ACC112 (cell line): Measurements from ENCODE around the gene SERPINB2.

ENCODE experiments used
- H2AFZ ChIP-seq: fragments of 200-600 bp; sonication (generic); one replicate; pipeline ENCODE4 v1.6.0; 2017; ENCODE audit warnings: antibody characterized with exemption, low read length; ENCODE audit not compliant: unreplicated experiment
- H3K27ac ChIP-seq: fragments of 200-600 bp; sonication (generic); 2 replicates; pipeline ENCODE4 v1.5.1; 2014; ENCODE audit warnings: low read depth, mild to moderate bottlenecking, antibody characterized with exemption, low read length, moderate library complexity
- H3K27me3 ChIP-seq: fragments of 200-600 bp; sonication (generic); 2 replicates; pipeline ENCODE4 v1.6.1; 2014; ENCODE audit warnings: mild to moderate bottlenecking, antibody characterized with exemption, low read length, moderate library complexity, mixed read lengths; ENCODE audit not compliant: insufficient read depth
- H3K36me3 ChIP-seq: fragments of 200-600 bp; sonication (generic); 2 replicates; pipeline ENCODE4 v1.6.1; 2016; ENCODE audit warnings: mild to moderate bottlenecking, antibody characterized with exemption, low read length, moderate library complexity, mixed read lengths; ENCODE audit not compliant: insufficient read depth
- H3K4me1 ChIP-seq: fragments of 200-600 bp; sonication (generic); one replicate; pipeline ENCODE4 v1.6.1; 2016; ENCODE audit warnings: low read length, mixed read lengths; ENCODE audit not compliant: insufficient read depth, unreplicated experiment, control insufficient read depth
- H3K4me3 ChIP-seq: fragments of 200-600 bp; sonication (generic); 2 replicates; pipeline ENCODE4 v1.5.1; 2014; ENCODE audit warnings: mild to moderate bottlenecking, low read depth, low read length
- H3K79me2 ChIP-seq: fragments of 200-600 bp; sonication (generic); one replicate; pipeline ENCODE4 v1.6.0; 2016; ENCODE audit warnings: low read length; ENCODE audit not compliant: control insufficient read depth, unreplicated experiment, insufficient read depth

Gene SERPINB2, protein sequence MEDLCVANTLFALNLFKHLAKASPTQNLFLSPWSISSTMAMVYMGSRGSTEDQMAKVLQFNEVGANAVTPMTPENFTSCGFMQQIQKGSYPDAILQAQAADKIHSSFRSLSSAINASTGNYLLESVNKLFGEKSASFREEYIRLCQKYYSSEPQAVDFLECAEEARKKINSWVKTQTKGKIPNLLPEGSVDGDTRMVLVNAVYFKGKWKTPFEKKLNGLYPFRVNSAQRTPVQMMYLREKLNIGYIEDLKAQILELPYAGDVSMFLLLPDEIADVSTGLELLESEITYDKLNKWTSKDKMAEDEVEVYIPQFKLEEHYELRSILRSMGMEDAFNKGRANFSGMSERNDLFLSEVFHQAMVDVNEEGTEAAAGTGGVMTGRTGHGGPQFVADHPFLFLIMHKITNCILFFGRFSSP

GRCh38 chr18:63887424-63887823 is at the start of gene SERPINB2:
Gene SERPINB2 (plus strand): TSS chr18:63887705. CDS start chr18:63891445, 3,740 bp downstream.
- Histone ChIP-seq H3K4me3 (no peak within 1 kb of the TSS), H3K27ac (no peak within 1 kb of the TSS), H3K4me1 (peaks cover 14% of the 10 kb centered on the region), H3K27me3 (no peaks in the 10 kb centered on the region), H2AFZ (no peak within 1 kb of the TSS), H3K79me2 (no peaks in the 10 kb centered on the region), H3K36me3 (no peaks in the 10 kb centered on the region)

- Histone ChIP-seq H3K4me1 (no peaks in the 10 kb centered on the region), H3K27ac (no peak overlapping the region), H3K36me3 (no peaks in the 10 kb centered on the region), H3K4me3 (no peak overlapping the region), H3K27me3 (no peaks in the 10 kb centered on the region), H2AFZ (no peak overlapping the region), H3K79me2 (no peaks in the 10 kb centered on the region)
These were observed 44.5 kb upstream of the SERPINB2 start for GRCh38 chr18:63843008-63843407.

- H3K79me2 ChIP-seq: no peaks in the 10 kb centered on the region
- no peaks in the 10 kb centered on the region for H3K36me3 ChIP-seq
- no peak overlapping the region for H3K4me3 ChIP-seq
- no peak overlapping the region for H3K27ac ChIP-seq
- H2AFZ ChIP-seq: no peak overlapping the region
- H3K4me1 ChIP-seq: no peaks in the 10 kb centered on the region
- H3K27me3 ChIP-seq: no peaks in the 10 kb centered on the region
These were observed 43.3 kb upstream of the SERPINB2 start for GRCh38 chr18:63844254-63844653.

- no peak overlapping the region for H3K4me3 ChIP-seq
- no peak overlapping the region for H3K27ac ChIP-seq
- H3K4me1 ChIP-seq: no peaks in the 10 kb centered on the region
- H3K36me3 ChIP-seq: no peaks in the 10 kb centered on the region
- H3K27me3 ChIP-seq: no peaks in the 10 kb centered on the region
- H3K79me2 ChIP-seq: no peaks in the 10 kb centered on the region
- H2AFZ ChIP-seq: no peak overlapping the region
These were observed 39.3 kb upstream of the SERPINB2 start for GRCh38 chr18:63848159-63848558.

DNA sequence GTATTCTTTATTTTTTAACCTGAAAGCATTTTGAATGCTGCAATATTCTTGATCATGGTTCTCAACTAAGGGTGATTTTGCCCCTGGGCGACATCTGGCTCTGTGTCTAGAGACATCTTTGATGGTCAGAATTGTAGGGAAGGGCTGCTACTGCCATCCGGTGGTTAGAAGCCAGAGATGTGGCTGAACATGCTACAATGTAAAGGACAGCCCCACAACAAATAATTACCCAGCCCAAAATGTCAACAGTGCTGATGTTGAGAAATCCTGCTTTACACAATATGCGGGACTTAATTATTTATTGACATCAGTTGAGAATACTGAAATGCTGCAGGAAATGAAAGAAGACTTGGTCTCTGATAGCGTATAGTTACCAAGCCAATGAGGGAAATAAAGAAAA is 37.5 kb upstream of the SERPINB2 start:
- no peaks in the 10 kb centered on the region for H3K27me3 ChIP-seq
- H3K36me3 ChIP-seq: no peaks in the 10 kb centered on the region
- no peak overlapping the region for H3K4me3 ChIP-seq
- H3K79me2 ChIP-seq: no peaks in the 10 kb centered on the region
- no peaks in the 10 kb centered on the region for H3K4me1 ChIP-seq
- H3K27ac ChIP-seq: no peak overlapping the region
- H2AFZ ChIP-seq: no peak overlapping the region

DNA sequence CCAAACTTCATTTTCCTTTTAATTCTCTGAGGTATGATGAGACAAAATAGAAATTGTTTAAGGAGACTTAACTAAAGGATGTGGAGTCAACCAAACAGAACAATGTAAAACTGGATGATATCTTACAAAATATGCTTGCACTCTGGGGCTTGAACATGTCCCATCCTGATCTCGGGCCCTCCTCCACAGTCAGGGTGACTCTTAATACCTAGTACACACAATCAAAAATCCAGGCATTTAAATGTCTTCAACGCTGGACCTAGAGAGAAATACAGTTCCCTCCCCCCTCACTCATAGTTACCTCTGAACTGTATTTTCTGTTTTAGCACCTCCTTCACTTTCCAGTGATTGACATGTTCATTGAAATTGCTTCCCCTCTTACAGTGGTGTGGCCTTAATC is 36.9 kb upstream of the SERPINB2 start:
- H3K4me3 ChIP-seq: no peak overlapping the region
- no peak overlapping the region for H3K27ac ChIP-seq
- H3K79me2 ChIP-seq: no peaks in the 10 kb centered on the region

DNA sequence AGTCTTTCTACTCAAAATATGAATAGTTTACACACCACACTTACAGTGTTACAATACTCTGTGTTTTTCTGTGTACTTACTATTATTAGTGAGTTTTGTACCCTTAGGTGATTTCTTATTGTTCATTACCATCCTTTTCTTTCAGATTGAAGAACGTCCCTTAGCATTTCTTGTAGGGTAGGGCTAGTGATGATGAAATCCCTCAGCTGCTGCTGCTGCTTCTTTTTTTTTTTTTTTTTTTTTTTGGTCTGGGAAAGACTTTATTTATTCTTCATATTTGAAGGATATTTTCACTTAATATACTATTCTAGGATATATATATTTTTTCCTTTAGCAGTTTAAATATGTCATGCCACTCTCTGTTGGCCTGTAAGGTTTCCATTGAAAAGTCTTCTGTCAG is 29.0 kb upstream of the SERPINB2 start:
- Histone ChIP-seq H3K27me3 (0 out of 2 replicates have a peak, but pooled peaks cover 5% of the 10 kb centered on the region), H3K27ac (no peak overlapping the region), H3K4me1 (no peaks in the 10 kb centered on the region), H3K79me2 (no peaks in the 10 kb centered on the region), H2AFZ (no peak overlapping the region), H3K4me3 (no peak overlapping the region), H3K36me3 (no peaks in the 10 kb centered on the region)

More for the DNA sequence above, 36.9 kb upstream of the SERPINB2 start:
- Histone ChIP-seq H3K4me1 (no peaks in the 10 kb centered on the region), H2AFZ (no peak overlapping the region), H3K27me3 (no peaks in the 10 kb centered on the region), H3K36me3 (no peaks in the 10 kb centered on the region)

DNA sequence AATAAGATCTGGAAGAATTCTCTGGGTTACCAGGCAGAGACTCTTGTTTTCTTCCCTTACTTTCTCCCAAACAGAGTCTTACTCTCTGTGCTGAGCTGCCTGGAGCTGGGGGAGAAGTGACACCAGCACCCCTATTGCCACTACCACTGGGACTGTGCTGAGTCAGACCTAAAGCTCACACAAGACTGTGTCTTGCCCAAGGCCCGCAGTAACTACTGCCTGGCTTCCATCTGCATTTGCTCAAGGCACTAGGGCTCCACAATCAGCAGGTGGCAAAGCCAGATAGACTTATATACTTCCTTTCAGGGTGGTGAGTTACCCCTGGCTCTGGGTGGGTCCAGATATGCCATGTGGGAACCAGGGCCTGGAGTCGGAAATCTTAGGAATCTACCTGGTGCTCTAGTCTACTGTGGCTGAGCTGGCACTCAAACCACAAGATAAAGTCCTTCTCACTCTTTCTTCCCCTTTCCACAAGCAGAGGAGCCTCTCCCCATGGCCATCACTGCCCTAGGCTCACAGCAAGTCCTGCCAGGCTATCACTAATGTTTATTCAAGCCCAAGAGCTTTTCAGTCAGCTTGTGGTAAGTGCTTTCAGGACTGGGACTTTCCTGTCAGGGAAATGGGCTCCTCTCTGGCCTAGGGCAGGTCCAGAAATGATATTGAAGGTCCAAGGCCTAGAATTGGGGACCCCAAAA is 27.6 kb upstream of the SERPINB2 start:
- Histone ChIP-seq H3K4me3 (no peak overlapping the region), H3K36me3 (no peaks in the 10 kb centered on the region), H2AFZ (no peak overlapping the region), H3K27me3 (0 out of 2 replicates have a peak, but pooled peaks cover 5% of the 10 kb centered on the region), H3K27ac (no peak overlapping the region), H3K4me1 (no peaks in the 10 kb centered on the region), H3K79me2 (no peaks in the 10 kb centered on the region)

- Histone ChIP-seq H3K4me3 (no peak overlapping the region), H2AFZ (no peak overlapping the region), H3K27ac (no peak overlapping the region), H3K36me3 (no peaks in the 10 kb centered on the region), H3K4me1 (no peaks in the 10 kb centered on the region), H3K79me2 (no peaks in the 10 kb centered on the region), H3K27me3 (0 out of 2 replicates have a peak, but pooled peaks cover 5% of the 10 kb centered on the region)
These were observed 27.0 kb upstream of the SERPINB2 start for GRCh38 chr18:63860531-63860930.

DNA sequence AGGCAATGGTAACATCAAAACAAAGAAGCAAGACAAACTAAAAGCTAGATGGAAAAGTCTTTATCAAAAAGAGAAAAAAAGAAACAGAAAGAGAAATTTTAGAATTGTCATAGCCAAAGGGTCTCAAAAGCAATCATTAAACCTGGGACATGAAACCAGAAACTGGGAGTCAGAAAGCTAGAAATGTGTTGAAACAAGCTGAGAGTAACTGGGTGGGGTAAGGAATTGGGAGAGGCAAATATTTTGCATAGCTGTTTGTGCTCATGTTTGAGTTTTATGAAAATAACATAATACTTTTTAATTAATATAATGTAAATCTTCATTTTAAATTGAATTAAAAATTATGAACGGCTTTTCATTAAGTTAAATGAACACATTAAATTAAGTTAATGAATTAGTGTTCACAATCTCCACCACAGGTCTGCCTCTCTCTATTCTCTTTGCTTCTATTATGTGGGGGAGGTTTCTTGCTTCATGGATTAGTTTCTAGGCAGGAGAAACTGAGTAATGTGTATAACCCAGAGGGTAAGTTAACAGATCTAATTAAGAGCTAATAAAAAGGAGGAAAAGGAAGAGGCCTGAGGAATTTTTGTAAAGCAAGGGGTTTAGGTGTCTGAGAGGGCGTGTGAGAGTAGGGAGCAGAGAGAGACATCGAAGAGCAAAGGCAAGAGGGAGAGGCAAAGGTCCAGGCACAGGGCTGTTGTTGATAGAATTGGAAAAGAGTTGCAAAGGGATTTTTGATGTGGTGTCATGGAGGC is 20.0 kb upstream of the SERPINB2 start:
- no peaks in the 10 kb centered on the region for H3K79me2 ChIP-seq
- H3K4me3 ChIP-seq: no peak overlapping the region
- no peak overlapping the region for H3K27ac ChIP-seq
- H3K36me3 ChIP-seq: no peaks in the 10 kb centered on the region
- H2AFZ ChIP-seq: no peak overlapping the region
- H3K27me3 ChIP-seq: 0 out of 2 replicates have a peak, but pooled peaks cover under 1% of the 10 kb centered on the region
- H3K4me1 ChIP-seq: peaks cover 2% of the 10 kb centered on the region
